ENCODE data around the gene PERM1. TPM values are rescaled to one million over a fixed set of nuclear protein-coding genes. Genes with fewer than 3 reads are reported as not detected.

PERM1 gene
- total and polyA plus RNA-seq, 2 of the 13 experiments (the other 11 are each of a cell fraction or from before 2014, with no cell fraction given), result 0.04 to 0.29 TPM

DNA sequence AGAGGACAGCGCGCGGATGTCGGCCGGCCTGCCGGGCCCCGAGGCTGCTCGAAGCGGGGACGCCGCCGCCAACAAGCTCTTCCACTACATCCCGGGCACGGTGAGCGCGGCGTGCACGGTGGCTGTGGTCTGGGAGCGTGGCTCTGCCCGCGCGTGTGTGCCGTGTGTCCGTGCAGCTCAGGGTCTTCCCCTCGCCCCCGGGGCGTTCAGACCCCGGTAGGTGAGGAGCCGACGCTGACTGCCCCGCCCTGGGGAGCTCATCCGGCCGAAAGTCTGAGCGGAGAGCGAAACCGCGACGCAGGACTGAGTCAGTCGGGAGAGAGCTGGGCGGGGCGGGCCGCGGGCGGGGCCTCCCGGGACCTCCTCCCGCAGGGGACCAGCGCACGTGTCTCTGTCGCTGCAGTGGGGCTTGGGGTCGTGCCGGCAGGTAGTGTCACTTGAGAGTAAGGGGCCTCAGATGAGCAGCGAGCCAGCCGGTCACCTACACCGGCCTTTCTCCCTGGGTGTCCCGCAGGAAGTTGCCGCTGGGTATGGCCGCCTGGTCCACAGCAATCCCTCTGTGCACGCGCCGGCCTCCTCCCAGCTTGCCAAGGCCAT is 15.1 kb downstream of the PERM1 start (continued):
- TF ChIP-seq, protein P1, sequence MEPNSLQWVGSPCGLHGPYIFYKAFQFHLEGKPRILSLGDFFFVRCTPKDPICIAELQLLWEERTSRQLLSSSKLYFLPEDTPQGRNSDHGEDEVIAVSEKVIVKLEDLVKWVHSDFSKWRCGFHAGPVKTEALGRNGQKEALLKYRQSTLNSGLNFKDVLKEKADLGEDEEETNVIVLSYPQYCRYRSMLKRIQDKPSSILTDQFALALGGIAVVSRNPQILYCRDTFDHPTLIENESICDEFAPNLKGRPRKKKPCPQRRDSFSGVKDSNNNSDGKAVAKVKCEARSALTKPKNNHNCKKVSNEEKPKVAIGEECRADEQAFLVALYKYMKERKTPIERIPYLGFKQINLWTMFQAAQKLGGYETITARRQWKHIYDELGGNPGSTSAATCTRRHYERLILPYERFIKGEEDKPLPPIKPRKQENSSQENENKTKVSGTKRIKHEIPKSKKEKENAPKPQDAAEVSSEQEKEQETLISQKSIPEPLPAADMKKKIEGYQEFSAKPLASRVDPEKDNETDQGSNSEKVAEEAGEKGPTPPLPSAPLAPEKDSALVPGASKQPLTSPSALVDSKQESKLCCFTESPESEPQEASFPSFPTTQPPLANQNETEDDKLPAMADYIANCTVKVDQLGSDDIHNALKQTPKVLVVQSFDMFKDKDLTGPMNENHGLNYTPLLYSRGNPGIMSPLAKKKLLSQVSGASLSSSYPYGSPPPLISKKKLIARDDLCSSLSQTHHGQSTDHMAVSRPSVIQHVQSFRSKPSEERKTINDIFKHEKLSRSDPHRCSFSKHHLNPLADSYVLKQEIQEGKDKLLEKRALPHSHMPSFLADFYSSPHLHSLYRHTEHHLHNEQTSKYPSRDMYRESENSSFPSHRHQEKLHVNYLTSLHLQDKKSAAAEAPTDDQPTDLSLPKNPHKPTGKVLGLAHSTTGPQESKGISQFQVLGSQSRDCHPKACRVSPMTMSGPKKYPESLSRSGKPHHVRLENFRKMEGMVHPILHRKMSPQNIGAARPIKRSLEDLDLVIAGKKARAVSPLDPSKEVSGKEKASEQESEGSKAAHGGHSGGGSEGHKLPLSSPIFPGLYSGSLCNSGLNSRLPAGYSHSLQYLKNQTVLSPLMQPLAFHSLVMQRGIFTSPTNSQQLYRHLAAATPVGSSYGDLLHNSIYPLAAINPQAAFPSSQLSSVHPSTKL (CRISPR knock-in tag; IDR thresholded peaks at IDR 0.05), result peak; percentile 7; the same call in 1 of the 2 replicates
- TF ChIP-seq TRIM24 (CRISPR knock-in tag; IDR thresholded peaks at IDR 0.05), result no peak
- TF ChIP-seq, protein P2, sequence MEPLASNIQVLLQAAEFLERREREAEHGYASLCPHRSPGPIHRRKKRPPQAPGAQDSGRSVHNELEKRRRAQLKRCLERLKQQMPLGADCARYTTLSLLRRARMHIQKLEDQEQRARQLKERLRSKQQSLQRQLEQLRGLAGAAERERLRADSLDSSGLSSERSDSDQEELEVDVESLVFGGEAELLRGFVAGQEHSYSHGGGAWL (CRISPR knock-in tag; IDR thresholded peaks at IDR 0.05), result peak; percentile 25; the same call in 1 of the 2 replicates
- TF ChIP-seq TAF1 (CRISPR knock-in tag; IDR thresholded peaks at IDR 0.05), result peak; percentile 67; the same call in 1 of the 2 replicates
- TF ChIP-seq ZNF292 (CRISPR knock-in tag; IDR thresholded peaks at IDR 0.05; ENCODE audit: borderline replicate concordance, low read depth), result no peak
- TF ChIP-seq ZFYVE20 (CRISPR knock-in tag; IDR thresholded peaks at IDR 0.05; ENCODE audit: borderline replicate concordance, low read depth), result no peak
- TF ChIP-seq ZNF543 (CRISPR knock-in tag; IDR thresholded peaks at IDR 0.05), result no peak
- TF ChIP-seq JUND (CRISPR knock-in tag; IDR thresholded peaks at IDR 0.05), result peak; percentile 37; the same call in 1 of the 2 replicates
- no peak for TF ChIP-seq DNMT1 (CRISPR knock-in tag; IDR thresholded peaks at IDR 0.05)
- TF ChIP-seq SIX4 (CRISPR knock-in tag; IDR thresholded peaks at IDR 0.05), result no peak
- no peak for TF ChIP-seq NFE2L2 (IDR thresholded peaks at IDR 0.05; ENCODE audit: low read length)
- TF ChIP-seq TCF7 (IDR thresholded peaks at IDR 0.05; ENCODE audit: low read depth), result no peak
- no peak for TF ChIP-seq PCBP1 (IDR thresholded peaks at IDR 0.05; ENCODE audit: borderline replicate concordance, low read depth, low read length)
- no peak for TF ChIP-seq YY1 (IDR thresholded peaks at IDR 0.05; ENCODE audit: insufficient read depth, insufficient replicate concordance, low read depth, low read length)
- TF ChIP-seq SMAD1 (CRISPR knock-in tag; IDR thresholded peaks at IDR 0.05; ENCODE audit: borderline replicate concordance, low read depth), result 0 out of 2 replicates have a peak, but pooled peaks have one; percentile 47
- peak; percentile 71 for TF ChIP-seq GABPB1 (CRISPR knock-in tag; IDR thresholded peaks at IDR 0.05)
- TF ChIP-seq WIZ (CRISPR knock-in tag; IDR thresholded peaks at IDR 0.05), result 0 out of 2 replicates have a peak, but pooled peaks have one; percentile 34
- 0 out of 2 replicates have a peak, but pooled peaks have one; percentile 15 for TF ChIP-seq MAZ (IDR thresholded peaks at IDR 0.05; ENCODE audit: borderline replicate concordance, low read depth, low read length)
- TF ChIP-seq MAZ (CRISPR knock-in tag; IDR thresholded peaks at IDR 0.05; ENCODE audit: low read depth), result peak; percentile 40; the same call in 1 of the 2 replicates
- TF ChIP-seq ZNF546 (CRISPR knock-in tag; conservative IDR thresholded peaks at IDR 0.05), result 0 out of 2 replicates have a peak, but pooled peaks have one; percentile 64
- TF ChIP-seq HMG20B (CRISPR knock-in tag; conservative IDR thresholded peaks at IDR 0.05), result no peak
- TF ChIP-seq TBX3 (IDR thresholded peaks at IDR 0.05; ENCODE audit: borderline replicate concordance), result no peak
- TF ChIP-seq ZBTB1 (CRISPR knock-in tag; IDR thresholded peaks at IDR 0.05; ENCODE audit: borderline replicate concordance), result no peak
- TF ChIP-seq PRPF4 (IDR thresholded peaks at IDR 0.05; ENCODE audit: low read depth, low read length, poor library complexity, severe bottlenecking), result no peak
- TF ChIP-seq, protein P3, sequence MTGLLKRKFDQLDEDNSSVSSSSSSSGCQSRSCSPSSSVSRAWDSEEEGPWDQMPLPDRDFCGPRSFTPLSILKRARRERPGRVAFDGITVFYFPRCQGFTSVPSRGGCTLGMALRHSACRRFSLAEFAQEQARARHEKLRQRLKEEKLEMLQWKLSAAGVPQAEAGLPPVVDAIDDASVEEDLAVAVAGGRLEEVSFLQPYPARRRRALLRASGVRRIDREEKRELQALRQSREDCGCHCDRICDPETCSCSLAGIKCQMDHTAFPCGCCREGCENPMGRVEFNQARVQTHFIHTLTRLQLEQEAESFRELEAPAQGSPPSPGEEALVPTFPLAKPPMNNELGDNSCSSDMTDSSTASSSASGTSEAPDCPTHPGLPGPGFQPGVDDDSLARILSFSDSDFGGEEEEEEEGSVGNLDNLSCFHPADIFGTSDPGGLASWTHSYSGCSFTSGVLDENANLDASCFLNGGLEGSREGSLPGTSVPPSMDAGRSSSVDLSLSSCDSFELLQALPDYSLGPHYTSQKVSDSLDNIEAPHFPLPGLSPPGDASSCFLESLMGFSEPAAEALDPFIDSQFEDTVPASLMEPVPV (CRISPR knock-in tag; IDR thresholded peaks at IDR 0.05), result peak; percentile 86; the same call in 1 of the 2 replicates
- TF ChIP-seq ZSCAN29 (CRISPR knock-in tag; conservative IDR thresholded peaks at IDR 0.05), result no peak
